Measurements from ENCODE around the gene VSX1. TPM values are rescaled to one million over a fixed set of nuclear protein-coding genes. Genes with fewer than 3 reads are reported as not detected.

Gene VSX1
- total RNA-seq, 4 donors from 2014 or later = not detected

DNA sequence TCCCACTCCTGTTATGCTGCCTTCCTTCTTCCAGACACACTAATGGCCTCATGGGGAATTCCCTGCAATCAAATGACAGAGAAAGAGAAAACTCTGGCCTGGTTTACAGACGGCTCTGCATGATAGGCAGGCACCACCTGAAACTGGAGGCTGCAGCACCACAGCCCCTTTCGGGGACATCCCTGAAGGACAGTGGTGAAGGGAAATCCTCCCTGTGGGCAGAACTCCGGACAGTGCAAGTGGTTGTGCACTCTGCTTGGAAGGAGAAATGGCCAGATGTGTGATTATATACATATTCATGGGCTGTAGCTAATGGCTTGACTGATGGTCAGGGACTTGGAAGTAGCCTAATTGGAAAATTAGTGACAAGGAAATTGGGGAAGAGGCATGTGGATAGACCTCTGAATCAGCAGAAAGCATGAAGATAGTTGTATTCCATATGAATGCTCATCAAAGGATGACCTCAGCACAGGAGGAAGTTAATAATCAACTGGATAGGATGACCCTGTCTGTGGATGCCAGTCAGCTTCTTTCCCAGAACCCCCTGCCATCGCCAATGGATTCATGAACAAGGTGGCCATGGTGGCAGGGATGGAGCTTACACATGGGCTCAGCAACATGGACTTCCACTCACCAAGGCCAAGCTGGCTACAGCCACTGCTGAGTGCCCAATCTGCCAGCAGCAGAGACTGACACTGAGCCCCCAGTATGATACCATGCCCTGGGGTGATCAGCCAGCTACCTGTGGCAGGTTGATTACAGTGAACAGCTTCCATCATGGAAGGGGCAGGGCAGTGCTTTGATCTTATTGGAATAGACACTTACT is 44.5 kb upstream of the VSX1 start:
- H3K4me3 ChIP-seq = no peak overlapping the region
- H3K9me3 ChIP-seq = no peaks in the 10 kb centered on the region
- no peak overlapping the region for H3K27ac ChIP-seq
- H3K36me3 ChIP-seq = no peaks in the 10 kb centered on the region
- DNase-seq = no peak
- TF ChIP-seq POLR2A (IDR thresholded peaks at IDR 0.05) = no peak
- TF ChIP-seq, protein P1, sequence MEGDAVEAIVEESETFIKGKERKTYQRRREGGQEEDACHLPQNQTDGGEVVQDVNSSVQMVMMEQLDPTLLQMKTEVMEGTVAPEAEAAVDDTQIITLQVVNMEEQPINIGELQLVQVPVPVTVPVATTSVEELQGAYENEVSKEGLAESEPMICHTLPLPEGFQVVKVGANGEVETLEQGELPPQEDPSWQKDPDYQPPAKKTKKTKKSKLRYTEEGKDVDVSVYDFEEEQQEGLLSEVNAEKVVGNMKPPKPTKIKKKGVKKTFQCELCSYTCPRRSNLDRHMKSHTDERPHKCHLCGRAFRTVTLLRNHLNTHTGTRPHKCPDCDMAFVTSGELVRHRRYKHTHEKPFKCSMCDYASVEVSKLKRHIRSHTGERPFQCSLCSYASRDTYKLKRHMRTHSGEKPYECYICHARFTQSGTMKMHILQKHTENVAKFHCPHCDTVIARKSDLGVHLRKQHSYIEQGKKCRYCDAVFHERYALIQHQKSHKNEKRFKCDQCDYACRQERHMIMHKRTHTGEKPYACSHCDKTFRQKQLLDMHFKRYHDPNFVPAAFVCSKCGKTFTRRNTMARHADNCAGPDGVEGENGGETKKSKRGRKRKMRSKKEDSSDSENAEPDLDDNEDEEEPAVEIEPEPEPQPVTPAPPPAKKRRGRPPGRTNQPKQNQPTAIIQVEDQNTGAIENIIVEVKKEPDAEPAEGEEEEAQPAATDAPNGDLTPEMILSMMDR (IDR thresholded peaks at IDR 0.05) = no peak
- H3K27me3 ChIP-seq = no peaks in the 10 kb centered on the region
- H3K4me1 ChIP-seq = no peaks in the 10 kb centered on the region

DNA sequence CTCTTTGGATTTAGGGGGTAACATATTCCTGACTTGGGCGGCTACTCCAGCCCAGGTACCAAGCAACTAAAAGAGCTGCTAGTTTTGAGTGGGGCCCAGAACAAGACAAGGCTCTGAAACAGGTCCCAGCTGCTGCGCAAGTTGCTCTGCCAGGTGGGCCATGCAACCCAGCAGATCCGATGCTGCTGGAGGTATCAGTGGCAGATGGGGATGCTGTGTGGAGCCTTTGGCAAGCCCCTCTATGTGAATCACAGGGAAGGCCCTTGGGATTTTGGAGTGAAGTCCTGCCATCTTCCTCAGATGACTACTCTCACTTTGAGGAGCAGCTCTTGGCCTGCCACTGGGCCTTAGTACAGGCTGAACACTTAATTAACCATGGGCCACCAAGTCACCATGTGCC is 43.7 kb upstream of the VSX1 start:
- Histone ChIP-seq H3K4me3 (no peak overlapping the region), H3K36me3 (no peaks in the 10 kb centered on the region), H3K4me1 (no peaks in the 10 kb centered on the region), H3K27me3 (no peaks in the 10 kb centered on the region), H3K27ac (no peak overlapping the region), H3K9me3 (no peaks in the 10 kb centered on the region)
- no peak for DNase-seq
- TF ChIP-seq, protein P1 (IDR thresholded peaks at IDR 0.05) = no peak

DNA sequence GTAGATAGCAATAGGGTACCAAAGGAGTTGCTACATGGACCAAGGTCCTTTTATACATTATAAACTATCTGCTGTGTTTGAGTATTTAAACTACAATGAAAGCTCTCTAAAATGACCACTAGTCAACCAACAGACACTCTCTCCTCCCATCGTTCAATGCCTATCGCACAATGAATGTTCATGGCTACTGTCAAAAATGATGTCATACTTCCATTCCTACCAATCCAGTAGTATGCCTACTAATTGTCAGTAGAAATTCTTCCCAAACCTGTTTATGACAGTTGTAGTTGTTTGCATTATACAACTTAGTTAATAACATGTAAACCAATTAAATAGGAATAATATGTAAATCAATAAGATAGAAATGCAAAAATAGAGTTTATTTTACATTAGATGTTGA is 39.0 kb upstream of the VSX1 start:
- Histone ChIP-seq H3K36me3 (no peaks in the 10 kb centered on the region), H3K27ac (no peak overlapping the region), H3K4me1 (peaks cover 0 to 3% (median 0%) of the 10 kb centered on the region in 4 donors), H3K27me3 (no peaks in the 10 kb centered on the region), H3K9me3 (no peaks in the 10 kb centered on the region), H3K4me3 (no peak overlapping the region)
- TF ChIP-seq, protein P1 (IDR thresholded peaks at IDR 0.05) = no peak
- no peak for TF ChIP-seq POLR2A (IDR thresholded peaks at IDR 0.05)
- DNase-seq = no peak

DNA sequence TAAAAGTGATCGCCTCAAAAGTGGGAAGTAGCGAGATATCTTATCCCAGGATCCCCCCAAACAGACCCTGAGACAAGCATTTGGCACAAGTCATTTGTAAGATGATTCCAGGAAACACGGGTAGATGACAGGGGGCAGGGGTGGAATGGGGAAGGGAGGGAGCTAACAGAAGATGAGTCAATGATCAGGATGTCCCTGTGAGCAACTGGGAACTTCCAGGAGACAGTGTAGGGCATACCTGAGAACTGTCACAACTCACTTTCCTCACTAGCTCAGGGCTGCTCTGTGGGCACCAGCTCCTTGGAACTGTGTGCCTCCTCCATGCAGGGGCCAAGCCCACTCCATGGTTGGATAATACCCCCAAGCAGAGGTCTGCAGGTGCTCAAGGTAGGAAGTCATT is 38.5 kb upstream of the VSX1 start:
- DNase-seq = no peak
- no peaks in the 10 kb centered on the region for H3K9me3 ChIP-seq
- no peak overlapping the region for H3K4me3 ChIP-seq
- H3K4me1 ChIP-seq = peaks cover 0 to 8% (median 0%) of the 10 kb centered on the region in 4 donors
- TF ChIP-seq, protein P1 (IDR thresholded peaks at IDR 0.05) = no peak
- TF ChIP-seq POLR2A (IDR thresholded peaks at IDR 0.05) = no peak
- no peaks in the 10 kb centered on the region for H3K27me3 ChIP-seq
- no peak overlapping the region for H3K27ac ChIP-seq
- H3K36me3 ChIP-seq = no peaks in the 10 kb centered on the region

DNA sequence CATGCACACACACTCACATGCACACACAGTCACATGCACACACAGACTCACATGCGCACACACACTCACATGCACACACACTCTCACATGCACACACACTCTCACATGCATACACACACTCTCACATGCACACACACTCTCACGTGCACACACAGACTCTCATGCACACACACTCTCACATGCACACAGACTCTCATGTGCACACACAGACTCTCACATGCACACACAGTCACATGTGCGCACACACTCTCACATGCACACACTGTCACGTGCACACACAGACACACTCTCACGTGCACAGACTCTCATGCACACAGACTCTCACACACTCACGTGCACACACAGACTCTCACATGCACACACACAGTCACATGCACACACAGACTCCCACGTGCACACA is 36.6 kb upstream of the VSX1 start:
- no peak for DNase-seq
- H3K36me3 ChIP-seq = no peaks in the 10 kb centered on the region
- TF ChIP-seq, protein P1 (IDR thresholded peaks at IDR 0.05) = no peak
- TF ChIP-seq POLR2A (IDR thresholded peaks at IDR 0.05) = no peak
- H3K4me3 ChIP-seq = no peak overlapping the region
- H3K27ac ChIP-seq = no peak overlapping the region
- peaks cover 0 to 14% (median 0%) of the 10 kb centered on the region in 4 donors for H3K4me1 ChIP-seq
- no peaks in the 10 kb centered on the region for H3K9me3 ChIP-seq
- H3K27me3 ChIP-seq = no peaks in the 10 kb centered on the region
